Ectodermal cell (in vitro differentiated cells): ENCODE results near the gene PPP1R8. TPM values are rescaled to one million over a fixed set of nuclear protein-coding genes. Genes with fewer than 3 reads are reported as not detected.
A peak's percentile ranks its signal among the peaks of the same experiment; 100 is the strongest.
"Not testable (repeated sequence)": the region's sequence is repeated elsewhere in the genome, so short reads cannot be mapped to it uniquely, and the experiment has no call there.

Experiments
- H3K27ac ChIP-seq: 2 replicates; pipeline ENCODE4 v1.7.0; 2013; ENCODE audit warnings: mild to moderate bottlenecking, low read depth, low read length; ENCODE audit not compliant: insufficient read depth, poor library complexity, severe bottlenecking
- H3K27me3 ChIP-seq: 2 replicates; pipeline ENCODE4 v1.7.0; 2013; ENCODE audit warnings: mild to moderate bottlenecking, low read length; ENCODE audit not compliant: insufficient read depth, control insufficient read depth, poor library complexity, severe bottlenecking
- H3K36me3 ChIP-seq: one replicate; pipeline ENCODE4 v1.7.0; 2013; ENCODE audit warnings: low read length; ENCODE audit not compliant: control insufficient read depth, insufficient read depth
- H3K4me1 ChIP-seq: one replicate; pipeline ENCODE4 v1.7.0; 2013; ENCODE audit warnings: low read length; ENCODE audit not compliant: control insufficient read depth, insufficient read depth
- H3K4me3 ChIP-seq: 2 replicates; pipeline ENCODE4 v1.7.0; 2013; ENCODE audit warnings: low read depth, low read length, control low read depth; ENCODE audit not compliant: insufficient read depth
- H3K9me3 ChIP-seq: 2 replicates; pipeline ENCODE4 v1.7.0; 2013; ENCODE audit warnings: mild to moderate bottlenecking, low read length, moderate library complexity; ENCODE audit not compliant: control insufficient read depth
- WGBS, 2 experiments: methylation state at CpG; one replicate each; pipeline ENCODE4 v1.1.7; 2013; ENCODE audit warnings: missing lambda C conversion rate in 2 of 2; 5-methylcytosine and 5-hydroxymethylcytosine counted together
- polyA plus RNA-seq, 4 experiments: library from polyadenylated mRNA; stranded (reverse); fragments of 50-300 nt; gene quantifications; one replicate each; pipeline ENCODE4 v1.2.3, GENCODE V29; 2013

Gene PPP1R8
- polyA plus RNA-seq (2013, experiment 1 of 4), result 61.4 TPM
- polyA plus RNA-seq (2013, experiment 2 of 4), result 60.2 TPM
- polyA plus RNA-seq (2013, experiment 3 of 4), result 49.4 TPM
- 58.7 TPM for polyA plus RNA-seq (2013, experiment 4 of 4)

DNA sequence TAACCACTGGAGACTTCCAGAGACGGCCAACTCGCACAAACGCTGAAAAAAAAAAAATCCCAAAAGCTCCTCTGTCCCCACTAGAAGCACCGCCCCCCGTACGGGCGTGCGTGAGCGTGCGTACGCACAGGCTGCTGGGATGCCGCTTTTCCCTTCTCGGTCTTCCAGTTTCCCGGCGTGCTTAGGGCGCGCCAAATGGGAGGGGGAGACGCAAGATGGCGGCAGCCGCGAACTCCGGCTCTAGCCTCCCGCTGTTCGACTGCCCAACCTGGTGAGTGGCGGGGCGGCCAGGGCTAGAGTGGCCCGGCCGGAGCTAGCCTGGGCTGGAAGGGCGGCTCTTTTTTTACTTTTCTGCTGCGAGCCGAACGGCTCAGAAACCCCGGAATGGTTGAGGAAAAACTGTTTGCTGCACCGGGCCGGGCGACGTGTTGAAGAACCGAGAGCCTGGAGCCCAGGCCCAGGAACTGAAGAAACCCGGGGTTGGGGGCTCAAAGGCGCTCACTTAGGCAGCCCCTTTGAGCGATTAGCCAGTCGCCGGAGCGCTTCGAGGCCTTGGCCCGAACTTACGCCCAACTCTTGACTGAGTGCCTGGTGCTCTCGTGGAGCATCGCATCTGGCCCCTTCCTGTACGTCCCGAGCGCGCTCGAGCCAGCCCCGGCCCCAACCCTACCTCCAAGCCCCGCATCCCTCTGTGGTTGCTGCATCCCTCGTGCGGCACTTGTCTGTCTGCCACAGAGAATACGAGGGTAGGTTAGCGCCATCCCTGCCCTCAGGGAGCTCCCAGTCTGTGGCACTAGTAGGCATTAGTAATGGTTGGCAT lies at the start of gene PPP1R8:
Gene PPP1R8 (plus strand): TSS at position 162 of the 820 bp plus-strand sequence. CDS start 54 bp downstream, at position 216.
- Histone ChIP-seq H3K27ac (peak within 1 kb of the TSS; percentile 98), H3K9me3 (no peaks in the 10 kb centered on the region), H3K4me1 (no peaks in the 10 kb centered on the region), H3K4me3 (peak within 1 kb of the TSS; percentile 100), H3K27me3 (no peaks in the 10 kb centered on the region), H3K36me3 (peaks cover 4% of the 10 kb centered on the region)
- WGBS, 2 experiments, result 0 to 1% methylated on average over 60 of the region's 60 CpGs

DNA sequence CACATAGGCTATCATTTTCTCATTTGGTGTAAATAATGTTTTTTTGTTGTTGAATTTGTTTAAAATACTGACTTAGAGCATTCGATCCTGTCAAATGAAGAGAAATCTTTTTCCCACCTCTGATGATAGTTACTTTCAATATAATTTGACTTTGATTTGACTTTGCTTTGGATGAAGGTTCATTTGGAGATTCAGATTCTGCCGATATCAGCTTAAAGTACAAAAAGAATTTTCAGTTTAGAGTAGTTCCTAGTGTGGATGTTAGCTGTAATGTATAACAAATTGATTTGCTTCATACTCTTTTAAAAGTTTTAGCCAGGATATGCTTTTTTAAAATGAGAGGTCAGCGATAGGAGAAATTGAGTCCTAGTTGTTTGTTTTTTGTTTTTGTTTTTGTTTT lies 47.6 kb upstream of the PPP1R8 start:
- Histone ChIP-seq H3K27ac (no peak overlapping the region), H3K9me3 (no peaks in the 10 kb centered on the region), H3K36me3 (no peaks in the 10 kb centered on the region), H3K4me3 (no peak overlapping the region), H3K4me1 (no peaks in the 10 kb centered on the region), H3K27me3 (no peaks in the 10 kb centered on the region)
- 97 to 99% methylated on average over 3 of the region's 3 CpGs for whole genome bisulfite sequencing, 2 experiments

DNA sequence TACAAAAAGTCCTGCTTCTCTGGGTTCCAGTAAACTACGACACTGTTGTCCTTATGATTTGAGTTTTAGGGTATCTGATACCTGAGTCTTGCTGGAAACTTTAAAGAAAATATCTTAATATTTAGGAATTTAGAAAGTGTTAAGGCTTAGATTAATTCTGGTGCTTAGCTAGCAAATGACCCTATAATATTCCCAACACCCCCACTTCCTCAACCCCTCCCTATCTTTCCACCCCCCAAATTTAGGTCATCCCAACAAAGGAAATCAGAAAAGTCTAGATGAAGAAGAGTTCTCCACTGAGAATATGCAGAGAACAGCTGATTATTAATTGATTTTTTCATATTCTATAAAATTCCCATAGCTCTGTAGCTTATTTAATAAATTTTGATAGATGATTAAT lies 45.9 kb upstream of the PPP1R8 start:
- no peaks in the 10 kb centered on the region for H3K27me3 ChIP-seq
- WGBS, 2 experiments, result 93 to 96% methylated on average over 1 of the region's 1 CpG
- no peaks in the 10 kb centered on the region for H3K9me3 ChIP-seq
- no peaks in the 10 kb centered on the region for H3K4me1 ChIP-seq
- H3K4me3 ChIP-seq, result no peak overlapping the region
- no peak overlapping the region for H3K27ac ChIP-seq
- no peaks in the 10 kb centered on the region for H3K36me3 ChIP-seq

DNA sequence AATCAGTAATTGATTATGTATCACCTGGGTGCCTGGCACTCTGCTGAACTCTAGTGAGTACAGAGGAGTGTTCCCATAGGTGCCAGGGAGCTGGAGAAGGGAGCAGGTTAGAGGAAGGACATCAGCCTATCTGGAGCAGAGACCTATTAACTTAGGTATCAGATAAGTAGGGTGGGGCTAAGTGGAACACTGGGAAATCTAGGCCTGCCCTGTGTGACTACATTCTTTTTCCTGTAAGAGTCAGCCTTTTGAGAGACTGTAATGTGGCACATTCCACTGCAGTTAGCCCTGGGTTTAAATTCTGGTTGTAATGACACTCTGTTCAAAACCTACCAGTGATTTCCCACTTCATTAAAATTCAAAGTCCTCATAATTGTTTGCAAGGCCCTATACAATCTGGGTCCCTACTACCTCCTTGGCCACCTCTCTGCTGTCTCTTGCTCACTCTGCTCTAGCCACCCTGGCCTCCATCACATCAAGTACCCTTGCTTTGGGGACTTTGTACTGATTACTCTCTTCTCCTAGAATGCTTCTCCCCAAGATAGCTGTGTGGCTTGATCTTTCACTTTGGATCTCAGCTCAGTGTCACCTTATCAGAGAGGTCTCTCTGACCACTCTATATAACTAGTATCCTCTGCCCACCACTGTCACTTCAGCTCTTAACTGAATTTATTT lies 44.7 kb upstream of the PPP1R8 start:
- no peak overlapping the region for H3K27ac ChIP-seq
- H3K4me3 ChIP-seq, result no peak overlapping the region
- no peaks in the 10 kb centered on the region for H3K4me1 ChIP-seq
- no peaks in the 10 kb centered on the region for H3K9me3 ChIP-seq
- no peaks in the 10 kb centered on the region for H3K36me3 ChIP-seq
- no peaks in the 10 kb centered on the region for H3K27me3 ChIP-seq

DNA sequence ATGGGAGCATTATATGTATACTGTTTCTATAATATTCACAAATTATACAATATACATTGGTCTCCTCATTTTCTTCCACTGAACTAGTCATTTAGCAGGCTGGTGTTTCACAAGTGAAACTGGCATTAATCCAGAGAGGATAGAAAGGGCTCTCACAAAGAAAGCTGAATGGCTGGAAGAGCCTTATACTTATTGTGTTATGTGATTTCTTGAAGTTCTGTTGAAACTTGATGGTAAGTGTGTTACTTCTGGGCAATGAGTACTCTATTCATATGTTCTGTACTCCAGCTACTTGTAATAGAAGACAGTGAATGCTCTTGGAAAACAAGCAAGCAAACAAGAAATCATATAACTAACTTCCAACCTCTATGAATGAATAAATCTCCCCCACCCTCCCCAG lies 42.7 kb upstream of the PPP1R8 start:
- Histone ChIP-seq H3K4me3 (no peak overlapping the region), H3K36me3 (no peaks in the 10 kb centered on the region), H3K4me1 (no peaks in the 10 kb centered on the region), H3K9me3 (no peaks in the 10 kb centered on the region), H3K27ac (no peak overlapping the region), H3K27me3 (no peaks in the 10 kb centered on the region)

DNA sequence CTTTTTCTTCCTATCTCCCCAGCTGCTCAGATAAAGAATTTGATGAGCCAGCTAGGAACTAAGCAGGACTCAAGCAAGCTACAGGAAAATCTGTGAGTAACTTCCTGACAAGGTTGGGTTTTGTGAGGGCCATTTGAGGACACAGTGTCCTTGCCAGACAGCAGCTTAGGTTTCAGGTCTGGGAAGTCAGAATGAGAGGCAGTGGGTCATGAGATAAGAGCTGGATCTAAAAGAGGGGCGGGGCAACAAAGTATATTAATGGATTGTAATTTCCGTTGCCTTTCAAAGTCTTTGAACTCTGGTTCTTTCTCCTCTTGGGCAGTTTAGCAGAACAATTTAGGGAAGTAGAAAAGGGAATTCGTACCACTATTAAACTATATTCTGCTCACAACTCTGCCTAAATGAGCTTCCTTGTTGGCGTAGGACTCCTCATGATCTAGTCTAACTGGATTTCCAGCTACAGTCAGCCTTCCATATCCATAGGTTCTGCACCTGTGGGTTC lies 41.0 kb upstream of the PPP1R8 start:
- 95% methylated on average over 4 of the region's 4 CpGs for WGBS, 2 experiments
- no peak overlapping the region for H3K27ac ChIP-seq
- no peaks in the 10 kb centered on the region for H3K4me1 ChIP-seq
- no peaks in the 10 kb centered on the region for H3K9me3 ChIP-seq
- H3K27me3 ChIP-seq, result no peaks in the 10 kb centered on the region
- no peaks in the 10 kb centered on the region for H3K36me3 ChIP-seq
- H3K4me3 ChIP-seq, result no peak overlapping the region

DNA sequence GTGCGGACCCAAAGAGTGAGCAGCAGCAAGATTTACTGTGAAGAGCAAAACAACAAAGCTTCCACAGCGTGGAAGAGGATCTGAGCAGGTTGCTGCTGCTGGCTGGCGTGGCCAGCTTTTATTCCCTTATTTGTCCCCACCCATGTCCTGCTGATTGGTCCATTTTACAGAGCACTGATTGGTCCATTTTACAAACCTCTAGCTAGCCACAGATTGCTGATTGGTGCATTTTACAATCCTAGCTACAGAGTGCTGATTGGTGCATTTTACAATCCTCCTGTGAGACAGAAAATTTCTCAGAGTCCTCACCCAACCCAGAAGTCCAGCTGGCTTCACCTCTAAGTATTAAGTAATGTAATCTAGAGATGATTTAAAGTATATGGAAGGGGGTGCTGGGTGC lies 40.3 kb upstream of the PPP1R8 start:
- not testable (repeated sequence) for H3K9me3 ChIP-seq, H3K27ac ChIP-seq, H3K36me3 ChIP-seq, H3K4me3 ChIP-seq, H3K4me1 ChIP-seq, H3K27me3 ChIP-seq
- 95 to 96% methylated on average over 3 of the region's 3 CpGs for WGBS, 2 experiments

DNA sequence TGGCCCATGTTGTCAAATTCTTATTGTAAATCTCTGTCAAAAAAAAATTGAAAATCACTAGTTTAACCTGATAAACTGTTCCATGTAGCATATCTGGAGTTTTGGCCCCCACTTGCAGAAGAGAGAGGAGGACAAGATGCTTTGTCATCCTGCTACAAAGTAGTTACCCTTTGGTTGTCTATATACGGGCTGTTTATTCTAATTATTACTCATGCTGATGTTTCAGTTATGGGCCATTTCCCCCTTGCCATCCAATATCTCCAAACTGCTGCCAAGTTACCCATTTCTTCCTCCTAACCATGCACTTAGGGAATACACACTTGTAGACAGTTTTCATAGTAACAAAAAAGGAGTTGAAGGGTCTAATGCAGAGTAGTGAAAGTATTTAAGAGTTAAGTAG lies 35.0 kb upstream of the PPP1R8 start:
- H3K36me3 ChIP-seq, result peaks cover 5% of the 10 kb centered on the region
- 83 to 100% methylated on average over 1 of the region's 1 CpG for WGBS, 2 experiments
- H3K27ac ChIP-seq, result no peak overlapping the region
- H3K27me3 ChIP-seq, result no peaks in the 10 kb centered on the region
- no peaks in the 10 kb centered on the region for H3K9me3 ChIP-seq
- H3K4me1 ChIP-seq, result no peaks in the 10 kb centered on the region
- no peak overlapping the region for H3K4me3 ChIP-seq

DNA sequence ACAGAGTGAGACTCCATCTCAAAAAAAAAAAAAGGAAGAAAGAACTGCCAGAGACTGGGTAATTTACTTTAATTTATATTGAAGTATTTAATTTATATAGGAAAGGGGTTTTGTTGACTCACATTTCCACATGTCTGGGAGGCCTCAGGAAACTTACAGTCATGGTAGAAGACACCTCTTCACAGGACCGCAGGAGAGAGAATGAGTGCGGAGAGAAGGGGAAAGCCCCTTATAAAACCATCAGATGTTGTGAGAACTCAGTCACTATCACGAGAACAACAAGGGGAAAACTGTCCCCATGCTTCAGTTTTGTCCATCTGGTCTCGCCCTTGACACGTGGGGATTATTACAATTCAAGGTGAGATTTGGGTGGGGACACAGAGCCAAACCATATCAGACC lies 25.8 kb upstream of the PPP1R8 start:
- H3K27ac ChIP-seq, result no peak overlapping the region
- H3K9me3 ChIP-seq, result no peaks in the 10 kb centered on the region
- no peaks in the 10 kb centered on the region for H3K4me1 ChIP-seq
- 93 to 94% methylated on average over 5 of the region's 5 CpGs for WGBS, 2 experiments
- H3K4me3 ChIP-seq, result no peak overlapping the region
- peaks cover 5% of the 10 kb centered on the region for H3K36me3 ChIP-seq
- H3K27me3 ChIP-seq, result no peaks in the 10 kb centered on the region

DNA sequence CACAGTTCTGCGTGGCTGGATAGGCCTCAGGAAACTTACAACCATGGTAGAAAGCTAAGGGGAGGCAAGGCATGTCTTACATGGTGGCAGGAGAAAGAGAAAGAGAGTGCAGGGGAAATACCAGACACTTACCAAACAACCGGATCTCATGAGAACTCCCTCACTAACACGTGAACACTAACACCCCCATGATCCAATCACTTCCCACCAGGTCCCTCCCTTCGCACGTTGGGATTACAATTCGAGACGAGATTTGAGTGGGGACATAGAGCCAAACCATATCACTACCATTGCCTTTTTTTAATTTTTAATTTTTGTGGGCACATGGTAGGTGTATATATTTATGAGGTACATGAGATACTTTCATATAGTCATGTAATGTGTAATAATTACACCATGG lies 23.8 kb upstream of the PPP1R8 start:
- no peak overlapping the region for H3K27ac ChIP-seq
- no peaks in the 10 kb centered on the region for H3K36me3 ChIP-seq
- WGBS, 2 experiments, result 87 to 88% methylated on average over 7 of the region's 7 CpGs
- no peaks in the 10 kb centered on the region for H3K4me1 ChIP-seq
- H3K27me3 ChIP-seq, result no peaks in the 10 kb centered on the region
- H3K4me3 ChIP-seq, result no peak overlapping the region
- H3K9me3 ChIP-seq, result no peaks in the 10 kb centered on the region
